Activated CD4-positive, alpha-beta T cell treated with anti-CD3 and anti-CD28 coated beads, Interleukin-2, Interleukin-4, amounts not matched to agents 100 ng/mL and 50 ng/mL, durations not matched to agents 16 hours and 8 hours (primary cell): ENCODE data around the gene CRIP2.

Experiments
- DNase-seq: peaks from one replicate; pipeline ENCODE4 v3.0.0-alpha.2; 2020; ENCODE audit warnings: low spot score

Gene CRIP2

GRCh38 chr14:105474483-105475268 lies at the start of gene CRIP2:
Gene CRIP2 (plus strand): TSS chr14:105474821. CDS start chr14:105474863, 42 bp downstream.
- DNase-seq = no peak

GRCh38 chr14:105424861-105425260 lies 49.8 kb upstream of the CRIP2 start:
- DNase-seq = no peak

GRCh38 chr14:105425823-105426247 lies 48.8 kb upstream of the CRIP2 start:
- no peak for DNase-seq

- no peak for DNase-seq
These were observed 48.0 kb upstream of the CRIP2 start for GRCh38 chr14:105426416-105427130.

- no peak for DNase-seq
These were observed 47.2 kb upstream of the CRIP2 start for GRCh38 chr14:105427412-105427811.

- DNase-seq = no peak
These were observed 46.6 kb upstream of the CRIP2 start for GRCh38 chr14:105427936-105428485.

- no peak for DNase-seq
These were observed 44.6 kb upstream of the CRIP2 start for GRCh38 chr14:105430042-105430441.

- no peak for DNase-seq
These were observed 44.1 kb upstream of the CRIP2 start for GRCh38 chr14:105430565-105430964.

GRCh38 chr14:105431256-105431655 lies 43.4 kb upstream of the CRIP2 start:
- no peak for DNase-seq

- DNase-seq = no peak
These were observed 42.0 kb upstream of the CRIP2 start for GRCh38 chr14:105432657-105433056.

- DNase-seq = no peak
These were observed 41.4 kb upstream of the CRIP2 start for GRCh38 chr14:105433161-105433605.

- no peak for DNase-seq
These were observed 38.2 kb upstream of the CRIP2 start for GRCh38 chr14:105436402-105436801.

GRCh38 chr14:105436891-105437722 lies 37.5 kb upstream of the CRIP2 start:
- DNase-seq = no peak

- no peak for DNase-seq
These were observed 36.7 kb upstream of the CRIP2 start for GRCh38 chr14:105437723-105438500.

- DNase-seq = no peak
These were observed 35.4 kb upstream of the CRIP2 start for GRCh38 chr14:105439179-105439578.

GRCh38 chr14:105439710-105440553 lies 34.7 kb upstream of the CRIP2 start:
- DNase-seq = no peak

- DNase-seq = no peak
These were observed 34.1 kb upstream of the CRIP2 start for GRCh38 chr14:105440554-105440900.

- DNase-seq = no peak
These were observed 33.6 kb upstream of the CRIP2 start for GRCh38 chr14:105440992-105441391.

GRCh38 chr14:105442125-105442524 lies 32.5 kb upstream of the CRIP2 start:
- DNase-seq = no peak

- DNase-seq = no peak
These were observed 31.8 kb upstream of the CRIP2 start for GRCh38 chr14:105442834-105443233.
